Spleen (tissue), 7 donors: ENCODE measurements around the gene C1orf35.

Experiments used
- CTCF ChIP-seq, 11 experiments: fragments of 200-600 bp in 7 of 11; fragments of 450-650 bp in 4 of 11; sonication (generic) in 4 of 11; IDR thresholded peaks in 8 of 11; conservative IDR thresholded peaks in 3 of 11; 1 replicate in 7 of 11; 2 replicates in 4 of 11; pipeline versions ENCODE4 v1.4.0 to v1.8.0; 2016 to 2021; ENCODE audit warnings: antibody characterized with exemption in 11 of 11, inconsistent platforms in 4 of 11, mild to moderate bottlenecking in 1 of 11
- POLR2A ChIP-seq, 3 donors: fragments of 450-650 bp; IDR thresholded peaks; one replicate each; pipeline ENCODE4 v1.5.1; 2017; ENCODE audit warnings: antibody characterized with exemption in 3 of 3, mild to moderate bottlenecking in 1 of 3
- donor health status: DM: no; HTN: no; CAD: no; lungs with moderate emphysema.
- donor health status: DM: no; HTN: no; CAD: no.
- donor health status: DM: no; HTN: no; CAD: no.

GRCh38 chr1:228101994-228102790 is 933 bp downstream of the C1orf35 start:
- TF ChIP-seq CTCF (IDR thresholded peaks at IDR 0.05 in 8 of 11, conservative IDR thresholded peaks at IDR 0.05 in 3 of 11) (peak in 5 of 11 experiments; percentile 17 to 42 (median 32)), POLR2A (IDR thresholded peaks at IDR 0.05) (no peak)
